DMS 273 treated with DMSO at 0.1 percent for 48 hours (cell line): ENCODE data around the gene HHAT.

Source experiments
- DNase-seq: peaks from one replicate; lab custom pipeline; 2025; lab: John Stamatoyannopoulos, UW

Gene HHAT

GRCh38 chr1:210328746-210329503 is at the start of gene HHAT:
HHAT (plus strand) TSS chr1:210328902; CDS start chr1:210348976, 20,074 bp downstream.
- DNase-seq, result peak; percentile 49

GRCh38 chr1:210280221-210280620 is 48.5 kb upstream of the HHAT start:
- DNase-seq, result no peak

GRCh38 chr1:210288116-210288515 is 40.6 kb upstream of the HHAT start:
- no peak for DNase-seq

GRCh38 chr1:210289248-210289647 is 39.5 kb upstream of the HHAT start:
- DNase-seq, result no peak

- DNase-seq, result no peak
These were observed 37.5 kb upstream of the HHAT start for GRCh38 chr1:210291081-210291764.

GRCh38 chr1:210291786-210292230 is 36.9 kb upstream of the HHAT start:
- no peak for DNase-seq

GRCh38 chr1:210292231-210292871 is 36.4 kb upstream of the HHAT start:
- DNase-seq, result peak; percentile 67

- no peak for DNase-seq
These were observed 35.5 kb upstream of the HHAT start for GRCh38 chr1:210293171-210293607.

GRCh38 chr1:210294999-210295745 is 33.5 kb upstream of the HHAT start:
- peak; percentile 54 for DNase-seq

- no peak for DNase-seq
These were observed 32.0 kb upstream of the HHAT start for GRCh38 chr1:210296682-210297081.

- DNase-seq, result no peak
These were observed 30.4 kb upstream of the HHAT start for GRCh38 chr1:210298296-210298695.

GRCh38 chr1:210298936-210299335 is 29.8 kb upstream of the HHAT start:
- DNase-seq, result no peak

- DNase-seq, result no peak
These were observed 29.2 kb upstream of the HHAT start for GRCh38 chr1:210299501-210299900.

GRCh38 chr1:210300923-210301614 is 27.6 kb upstream of the HHAT start:
- no peak for DNase-seq

- no peak for DNase-seq
These were observed 27.1 kb upstream of the HHAT start for GRCh38 chr1:210301615-210302000.

GRCh38 chr1:210302501-210302900 is 26.2 kb upstream of the HHAT start:
- DNase-seq, result no peak

GRCh38 chr1:210303391-210303790 is 25.3 kb upstream of the HHAT start:
- no peak for DNase-seq

GRCh38 chr1:210310562-210311153 is 18.0 kb upstream of the HHAT start:
- DNase-seq, result no peak

GRCh38 chr1:210311726-210312493 is 16.8 kb upstream of the HHAT start:
- no peak for DNase-seq

GRCh38 chr1:210313046-210313595 is 15.6 kb upstream of the HHAT start:
- no peak for DNase-seq
